Stimulated activated CD8-positive, alpha-beta memory T cell treated with anti-CD3 and anti-CD28 coated beads, Interleukin-4, amount 100 ng/mL, for 1 hour (primary cell): ENCODE results near the gene ICOS.

Source experiments
- DNase-seq, 2 donors: peaks; one replicate each; pipeline ENCODE4 v3.0.0-alpha.2; 2020; ENCODE audit warnings: low read depth in 2 of 2, low spot score in 1 of 2

ICOS gene

DNA sequence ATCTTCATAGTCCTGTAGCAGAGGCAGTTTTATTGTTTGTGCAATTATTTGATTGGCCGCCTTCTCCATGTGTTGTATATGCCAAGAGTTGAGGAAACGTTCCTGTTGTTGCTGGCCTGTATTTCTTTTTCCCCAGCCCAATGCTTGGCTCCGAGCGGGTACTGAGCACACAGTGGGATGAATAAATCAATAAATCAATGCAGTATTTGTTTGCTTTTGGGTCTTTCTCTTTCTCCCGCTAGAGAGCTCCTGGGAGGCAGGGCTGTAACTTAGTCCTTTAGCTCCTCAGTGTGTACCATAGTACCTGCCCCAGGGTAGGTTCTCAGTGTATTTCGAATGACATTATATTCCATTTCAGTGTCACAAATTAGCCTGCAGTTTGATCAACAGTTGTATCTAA, 71.8 kb downstream of the ICOS start:
- no peak for DNase-seq

DNA sequence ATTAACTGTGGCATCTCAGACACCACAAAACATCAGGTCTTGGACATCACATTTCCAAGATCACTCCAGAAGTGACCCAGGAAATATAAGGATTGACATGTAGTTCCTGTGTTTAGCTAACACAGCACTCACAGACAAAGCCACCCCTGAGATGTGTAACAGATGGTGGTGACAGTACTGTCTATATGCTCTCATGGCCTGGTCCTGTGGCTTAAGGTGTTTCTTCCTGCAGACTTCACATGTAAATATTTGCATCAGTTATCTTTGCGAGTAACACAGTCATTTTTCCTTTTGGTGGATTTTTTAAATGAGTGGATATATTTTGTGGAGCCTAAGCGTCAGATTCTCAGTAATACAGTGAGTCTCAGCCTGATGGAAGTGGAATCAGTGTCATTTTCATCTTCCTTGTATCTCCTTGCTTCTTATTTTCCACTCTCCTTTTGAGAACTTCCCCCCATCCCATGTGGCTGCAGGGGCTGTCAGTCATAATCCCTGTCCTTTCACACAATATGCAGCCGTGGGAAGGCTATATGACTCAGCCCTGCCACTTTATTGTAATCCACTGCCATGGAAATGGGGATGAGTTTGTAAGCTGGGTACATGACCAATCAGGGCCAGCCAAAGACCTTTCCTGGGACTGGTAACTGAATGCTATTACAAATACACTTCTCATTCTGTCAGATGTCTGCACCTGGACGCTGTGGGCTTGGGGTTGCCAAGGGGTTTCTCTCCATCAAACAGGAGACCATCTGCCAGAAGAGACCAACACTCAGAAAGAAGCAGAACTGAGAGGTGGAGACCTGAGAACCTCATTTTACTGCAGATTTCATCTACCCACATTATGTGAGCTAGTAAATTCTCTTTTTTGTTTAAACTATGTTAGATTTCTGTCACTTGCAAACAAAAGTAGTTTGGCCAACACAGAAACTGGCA, 74.3 kb downstream of the ICOS start:
- no peak for DNase-seq
